RWPE1 (cell line): ENCODE measurements around the gene AKR1D1.
"Not testable (repeated sequence)": the region's sequence is repeated elsewhere in the genome, so short reads cannot be mapped to it uniquely, and the experiment has no call there.

Experiments
- CTCF ChIA-PET: fragments of 350-600 bp; sonication (Branson Sonifier 250); formaldehyde crosslinking; extraction: SDS; loops from one replicate; lab custom pipeline; 2021; lab: Yijun Ruan, JAX
- POLR2A ChIA-PET: fragments of 400-600 bp; formaldehyde crosslinking; extraction: SDS; loops from one replicate; lab custom pipeline; 2020; ENCODE audit warnings: antibody characterized with exemption; ENCODE audit not compliant: low non-redundant PET; lab: Yijun Ruan, JAX
- DNase-seq: peaks from one replicate; pipeline ENCODE4 v3.0.0; 2012; ENCODE audit warnings: low spot score
- H3K27ac ChIP-seq: fragments of 450-650 bp; 2 replicates; pipeline ENCODE4 v1.5.1; 2017
- CTCF ChIP-seq: fragments of 450-650 bp; conservative IDR thresholded peaks from 2 replicates; pipeline ENCODE4 v1.5.1; 2017; ENCODE audit warnings: low read depth, mild to moderate bottlenecking

The AKR1D1 gene

GRCh38 chr7:138052696-138053095 is 23.6 kb upstream of the AKR1D1 start:
- no peak for TF ChIP-seq CTCF
- CTCF ChIA-PET: no interaction called here
- no peak overlapping the region for H3K27ac ChIP-seq
- POLR2A ChIA-PET: no interaction called here
- DNase-seq: no peak

GRCh38 chr7:138055698-138056097 is 20.6 kb upstream of the AKR1D1 start:
- POLR2A ChIA-PET, CTCF ChIA-PET, DNase-seq, H3K27ac ChIP-seq: not testable (repeated sequence)

GRCh38 chr7:138063400-138063799 is 12.9 kb upstream of the AKR1D1 start:
- no peak for TF ChIP-seq CTCF
- no peak for DNase-seq
- CTCF ChIA-PET: no interaction called here
- POLR2A ChIA-PET: no interaction called here
- H3K27ac ChIP-seq: no peak overlapping the region

- ChIA-PET POLR2A (no interaction called here), CTCF (no interaction called here)
- H3K27ac ChIP-seq: no peak overlapping the region
- no peak for TF ChIP-seq CTCF
- DNase-seq: no peak
These were observed 11.4 kb upstream of the AKR1D1 start for GRCh38 chr7:138064856-138065357.

- ChIA-PET POLR2A (no interaction called here), CTCF (no interaction called here)
- H3K27ac ChIP-seq: no peak overlapping the region
- no peak for DNase-seq
- TF ChIP-seq CTCF: no peak
These were observed 10.4 kb upstream of the AKR1D1 start for GRCh38 chr7:138065827-138066226.

GRCh38 chr7:138066954-138067394 is 9.3 kb upstream of the AKR1D1 start:
- TF ChIP-seq CTCF: no peak
- CTCF ChIA-PET: interaction anchor here (0.5 kb wide), 1 partner anchor 487 kb away, joined by 4 read pairs; no protein-coding TSS in a partner anchor
- no peak for DNase-seq
- POLR2A ChIA-PET: no interaction called here
- no peak overlapping the region for H3K27ac ChIP-seq

- ChIA-PET POLR2A (no interaction called here), CTCF (no interaction called here)
- H3K27ac ChIP-seq: no peak overlapping the region
- no peak for DNase-seq
- TF ChIP-seq CTCF: no peak
These were observed 8.5 kb upstream of the AKR1D1 start for GRCh38 chr7:138067774-138068173.
